ENCODE data around the gene KCNAB2.

GRCh38 chr1:6072774-6073479 is 27.2 kb downstream of the KCNAB2 start:
- TF ChIP-seq CTCF (IDR thresholded peaks at IDR 0.05), result no peak
- no peak for TF ChIP-seq POLR2A (IDR thresholded peaks at IDR 0.05)

Data from Peyer's patch (tissue), 4 donors.